Lung (tissue), 12 donors: ENCODE results near the gene KPNA2. TPM values are rescaled to one million over a fixed set of nuclear protein-coding genes. Genes with fewer than 3 reads are reported as not detected.
A peak's percentile ranks its signal among the peaks of the same experiment; 100 is the strongest.
"Not testable (repeated sequence)": the region's sequence is repeated elsewhere in the genome, so short reads cannot be mapped to it uniquely, and the experiment has no call there.

Source experiments
- ATAC-seq: fragments of 200-7000 bp; cut with Tn5 transposase; one replicate; pipeline ENCODE4 v1.9.1; 2020; ENCODE audit warnings: moderate number of reproducible peaks; ENCODE audit not compliant: insufficient read depth, low FRiP score
- DNase-seq, 3 donors: peaks; one replicate each; pipeline ENCODE4 v3.0.0-alpha.2; 2013 to 2017
- H3K27ac ChIP-seq, 2 donors: one replicate each; pipeline ENCODE4 v1.5.1; 2013; ENCODE audit warnings: mild to moderate bottlenecking in 2 of 2, moderate library complexity in 2 of 2, control low read depth in 1 of 2, inconsistent platforms in 1 of 2, low read depth in 1 of 2, low read length in 1 of 2
- H3K27me3 ChIP-seq, 3 donors: one replicate each; pipeline ENCODE4 v1.5.1; 2013; ENCODE audit warnings: low read length in 2 of 3; ENCODE audit not compliant: control insufficient read depth in 3 of 3, insufficient read depth in 3 of 3
- H3K36me3 ChIP-seq, 4 donors: one replicate each; pipeline ENCODE4 v1.5.1; 2013; ENCODE audit warnings: low read length in 4 of 4, mild to moderate bottlenecking in 1 of 4, moderate library complexity in 1 of 4; ENCODE audit not compliant: control insufficient read depth in 4 of 4, insufficient read depth in 4 of 4
- H3K4me1 ChIP-seq, 5 donors: one replicate each; pipeline ENCODE4 v1.5.1; 2013; ENCODE audit warnings: low read length in 5 of 5, mild to moderate bottlenecking in 2 of 5, moderate library complexity in 1 of 5; ENCODE audit not compliant: control insufficient read depth in 5 of 5, insufficient read depth in 5 of 5
- H3K4me3 ChIP-seq: one replicate; pipeline ENCODE4 v1.5.1; 2013; ENCODE audit warnings: mild to moderate bottlenecking, control low read depth, moderate library complexity
- H3K9ac ChIP-seq, 2 donors: one replicate each; pipeline ENCODE4 v1.5.1; 2013; ENCODE audit warnings: low read length in 2 of 2, control low read depth in 1 of 2; ENCODE audit not compliant: insufficient read depth in 1 of 2
- H3K9me3 ChIP-seq, 4 donors: one replicate each; pipeline ENCODE4 v1.5.1; 2013; ENCODE audit warnings: low read length in 3 of 4, mild to moderate bottlenecking in 1 of 4, moderate library complexity in 1 of 4; ENCODE audit not compliant: control insufficient read depth in 4 of 4, insufficient read depth in 3 of 4
- CTCF ChIP-seq: IDR thresholded peaks from 2 replicates; pipeline ENCODE4 v1.5.1; 2012; ENCODE audit warnings: mild to moderate bottlenecking; ENCODE audit errors: control extremely low read depth, extremely low read depth
- WGBS, 2 donors: extraction: QIAGEN DNeasy Blood & Tissue Kit; methylation state at CpG; one replicate each; pipeline ENCODE4 v1.1.7; 2013; 5-methylcytosine and 5-hydroxymethylcytosine counted together
- polyA plus RNA-seq, 2 donors: library from polyadenylated mRNA; stranded (reverse); fragments of 200-250 nt; gene quantifications; one replicate each; pipeline ENCODE4 v1.2.1, GENCODE V29; 2013
- total RNA-seq, 2 donors: library from RNA; depleted of rRNA in 1 of 2; stranded (reverse); fragments of >200 nt in 1 of 2; gene quantifications; one replicate each; pipeline ENCODE4 v1.2.1, GENCODE V29; 2014 to 2021
- donor health status: control.
- donor health status: control.
- donor health status: Bipolar disorder and iron deficiency.
- donor health status: healthy.
- donor health status: DM: yes; HTN: yes; CAD: no.

Gene KPNA2
- total and polyA plus RNA-seq, 4 donors, result 16.1 to 24.4 (median 18.8) TPM

DNA sequence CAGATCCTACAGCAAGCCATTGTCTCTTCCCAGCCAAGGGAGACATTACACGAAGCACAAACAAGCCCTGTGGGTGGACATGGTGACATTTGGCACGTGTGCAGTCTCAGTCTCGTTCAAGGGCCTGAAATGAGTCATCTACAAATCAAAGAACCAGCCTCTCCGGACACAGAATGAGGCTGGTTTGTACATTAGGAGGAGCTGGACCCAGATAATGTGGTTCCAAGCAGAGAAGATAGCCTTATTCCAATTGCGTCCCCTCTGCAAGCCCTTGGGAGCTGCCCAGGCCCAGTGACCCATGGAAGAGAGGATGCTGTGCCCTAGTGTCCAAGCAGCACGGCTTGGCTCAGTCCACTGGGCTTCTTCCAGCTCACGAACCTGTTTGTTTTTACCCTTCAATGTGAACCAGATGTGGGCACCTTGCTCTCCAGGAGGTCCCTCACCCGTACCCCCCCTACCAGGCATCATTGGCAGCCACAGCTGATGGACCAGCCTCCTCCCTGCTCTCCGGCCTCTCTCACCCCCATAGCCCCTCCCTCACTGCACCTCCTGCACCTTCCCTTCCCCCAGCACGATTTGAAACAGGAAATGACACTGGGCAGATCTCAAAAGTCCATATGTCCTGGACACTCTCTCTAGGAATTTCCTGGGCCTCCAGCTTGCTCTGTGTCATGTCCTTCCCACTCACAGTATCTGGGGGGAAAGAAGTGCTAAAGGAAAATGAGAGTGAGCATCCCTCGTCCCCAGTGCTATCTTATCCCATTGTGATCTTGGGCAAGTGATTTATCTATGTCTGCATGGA lies 26.2 kb downstream of the KPNA2 start:
- peak in 2 of 3 donors; percentile 36 to 46 for DNase-seq

DNA sequence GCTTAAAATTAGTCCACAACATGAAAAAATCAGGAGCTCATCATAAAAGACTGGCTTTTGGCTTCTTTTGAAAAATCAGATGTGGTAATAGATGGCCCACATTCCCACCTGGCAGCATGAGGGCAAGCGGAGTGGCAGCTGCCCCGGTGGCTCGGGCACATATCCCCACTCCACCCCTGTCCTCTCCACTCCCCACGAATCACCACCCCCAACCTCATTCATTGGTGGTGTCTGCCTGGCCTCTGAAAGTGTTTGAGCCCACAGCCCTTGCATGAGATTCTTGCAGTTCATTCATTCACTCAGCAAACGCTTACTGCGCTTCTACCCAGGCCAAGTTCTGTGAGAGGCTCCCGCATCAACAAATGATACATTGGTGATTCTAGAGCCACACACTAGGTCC lies 29.8 kb downstream of the KPNA2 start:
- H3K36me3 ChIP-seq, H3K4me3 ChIP-seq, H3K27me3 ChIP-seq, H3K4me1 ChIP-seq, H3K27ac ChIP-seq, H3K9ac ChIP-seq, ATAC-seq, H3K9me3 ChIP-seq: not testable (repeated sequence)
- WGBS, 2 donors, result 86 to 90% methylated on average over 7 of the region's 7 CpGs
- DNase-seq, result peak in 1 of 3 donors; percentile 50

More for the DNA sequence above, 26.2 kb downstream of the KPNA2 start:
- no peaks in the 10 kb centered on the region for H3K9me3 ChIP-seq
- H3K36me3 ChIP-seq, result no peaks in the 10 kb centered on the region
- H3K27me3 ChIP-seq, result no peaks in the 10 kb centered on the region
- no peak for ATAC-seq
- no peak overlapping the region for H3K9ac ChIP-seq
- no peak overlapping the region for H3K27ac ChIP-seq
- 55 to 71% methylated on average over 11 of the region's 11 CpGs for WGBS, 2 donors
- H3K4me1 ChIP-seq, result peaks cover 0 to 4% (median 0%) of the 10 kb centered on the region in 5 donors
- H3K4me3 ChIP-seq, result no peak overlapping the region
- no peak for TF ChIP-seq CTCF

GRCh38 chr17:68068512-68068911 lies 33.0 kb downstream of the KPNA2 start:
- not testable (repeated sequence) for H3K9me3 ChIP-seq, H3K27me3 ChIP-seq, DNase-seq, H3K9ac ChIP-seq, H3K4me3 ChIP-seq, H3K36me3 ChIP-seq, H3K4me1 ChIP-seq, H3K27ac ChIP-seq, ATAC-seq
- WGBS, 2 donors, result 93 to 97% methylated on average over 3 of the region's 3 CpGs

DNA sequence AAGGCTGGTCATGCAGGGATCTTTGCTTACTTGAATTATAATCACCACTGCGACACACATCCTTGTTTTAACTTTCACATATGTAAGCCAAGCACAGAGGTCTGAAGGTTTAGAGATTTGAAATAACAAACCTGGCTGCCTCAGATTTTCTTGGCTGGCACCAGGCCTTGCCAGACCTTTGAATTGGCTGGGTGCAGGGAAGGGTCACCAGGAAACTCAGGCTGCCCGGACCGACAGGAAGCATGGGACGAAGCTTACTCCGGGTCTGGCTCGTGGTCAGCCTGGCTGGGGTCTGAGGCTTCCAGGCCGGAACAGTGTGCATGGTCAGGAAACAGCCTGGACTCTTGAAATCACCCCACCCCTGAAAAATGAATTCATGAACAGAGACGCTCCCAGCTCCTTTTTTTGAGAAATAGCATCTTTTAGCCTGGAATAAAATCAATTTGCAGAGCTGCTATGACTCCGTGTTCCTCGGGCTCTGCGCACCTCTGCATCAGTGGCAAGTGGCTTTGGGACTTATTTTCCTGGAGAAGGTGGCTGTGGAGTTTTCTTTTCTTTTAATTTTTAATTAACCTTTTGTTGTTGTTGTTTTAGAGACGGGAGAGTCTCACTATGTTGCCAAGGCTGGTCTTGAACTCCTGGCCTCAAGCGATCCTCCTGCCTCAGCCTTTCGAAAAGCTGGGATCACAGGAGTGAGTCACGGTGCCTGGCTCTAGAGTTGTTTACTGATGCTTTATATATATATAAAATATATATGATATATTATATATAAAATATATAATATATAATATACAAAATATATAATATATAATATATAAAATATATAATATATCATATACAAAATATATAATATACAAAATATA lies 35.3 kb downstream of the KPNA2 start:
- not testable (repeated sequence) for H3K9ac ChIP-seq, H3K4me1 ChIP-seq, H3K36me3 ChIP-seq, ATAC-seq, H3K27ac ChIP-seq, H3K9me3 ChIP-seq, H3K27me3 ChIP-seq, H3K4me3 ChIP-seq
- 57 to 59% methylated on average over 15 of the region's 15 CpGs for WGBS, 2 donors
- DNase-seq, result peak in 1 of 3 donors; percentile 22
